BLaER1 treated with 17β-estradiol and CSF1 and Interleukin-3, amounts not matched to agents 10 nM and 100 nM (cell line): ENCODE measurements around the gene DPF3.

Experiments used
- H3K27ac ChIP-seq, 11 experiments: shearing (Covaris generic); formaldehyde crosslinking; 2 replicates each; pipeline ENCODE4 v1.8.1; 2022
- H3K27me3 ChIP-seq, 11 experiments: shearing (Covaris generic); formaldehyde crosslinking; 2 replicates each; pipeline ENCODE4 v1.8.1; 2022
- H3K36me3 ChIP-seq, 11 experiments: shearing (Covaris generic); formaldehyde crosslinking; 2 replicates each; pipeline ENCODE4 v1.8.1; 2022
- H3K4me1 ChIP-seq, 10 experiments: shearing (Covaris generic); formaldehyde crosslinking; 2 replicates each; pipeline ENCODE4 v1.8.1; 2022
- H3K4me2 ChIP-seq, 11 experiments: shearing (Covaris generic); formaldehyde crosslinking; 2 replicates each; pipeline ENCODE4 v1.8.1; 2022
- H3K4me3 ChIP-seq, 10 experiments: shearing (Covaris generic); formaldehyde crosslinking; 2 replicates each; pipeline ENCODE4 v1.8.1; 2022
- H3K9ac ChIP-seq, 11 experiments: shearing (Covaris generic); formaldehyde crosslinking; 2 replicates each; pipeline ENCODE4 v1.8.1; 2022
- H3K9me3 ChIP-seq, 11 experiments: shearing (Covaris generic); formaldehyde crosslinking; replicated peaks in 1 of 11; 2 replicates each; pipeline ENCODE4 v1.8.1; 2022
- H4K20me1 ChIP-seq, 11 experiments: shearing (Covaris generic); formaldehyde crosslinking; 2 replicates each; pipeline ENCODE4 v1.8.1; 2022
- Cebpa-rat ChIP-seq, 11 experiments: shearing (Covaris generic); IDR thresholded peaks; 2 replicates each; pipeline ENCODE4 v1.8.1; 2022

The DPF3 gene

GRCh38 chr14:72657214-72657921, 236.5 kb downstream of the DPF3 start:
- no peak for TF ChIP-seq Cebpa-rat (IDR thresholded peaks at IDR 0.05)

GRCh38 chr14:72653026-72653425, 240.9 kb downstream of the DPF3 start:
- Histone ChIP-seq H3K4me1 (no peaks in the 10 kb centered on the region), H3K36me3 (no peaks in the 10 kb centered on the region), H3K4me3 (no peak overlapping the region), H3K9me3 (no peaks in the 10 kb centered on the region), H3K4me2 (no peak overlapping the region), H3K27me3 (no peaks in the 10 kb centered on the region), H3K27ac (no peak overlapping the region), H3K9ac (no peak overlapping the region), H4K20me1 (no peaks in the 10 kb centered on the region)
- TF ChIP-seq Cebpa-rat (IDR thresholded peaks at IDR 0.05), result no peak

More at GRCh38 chr14:72657214-72657921, 236.5 kb downstream of the DPF3 start:
- Histone ChIP-seq H3K9ac (no peak overlapping the region), H3K4me1 (no peaks in the 10 kb centered on the region), H3K27ac (no peak overlapping the region), H3K27me3 (no peaks in the 10 kb centered on the region), H3K9me3 (no peaks in the 10 kb centered on the region), H3K4me2 (no peak overlapping the region), H4K20me1 (no peaks in the 10 kb centered on the region), H3K36me3 (no peaks in the 10 kb centered on the region), H3K4me3 (no peak overlapping the region)

DNA sequence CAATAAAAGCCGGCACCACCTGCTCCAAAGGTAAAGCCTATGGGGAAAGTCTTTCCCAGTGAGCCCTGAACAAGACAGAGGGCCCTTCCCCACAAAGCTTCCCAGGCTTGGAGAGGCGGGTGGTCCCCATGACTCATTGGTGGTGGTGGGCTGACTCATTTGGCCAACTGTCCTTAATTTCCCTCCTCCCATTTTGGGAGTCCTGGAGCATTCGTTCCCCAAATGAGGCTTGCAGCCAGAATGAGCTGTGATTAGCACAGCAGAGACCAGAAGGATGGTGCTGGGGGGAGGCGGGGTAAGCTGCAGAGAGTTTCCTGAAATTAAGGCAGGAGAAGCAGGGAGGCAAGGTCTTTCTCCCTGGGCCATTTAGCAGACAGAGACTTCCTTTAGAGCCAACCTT, 241.7 kb downstream of the DPF3 start:
- H3K27me3 ChIP-seq, result no peaks in the 10 kb centered on the region
- H4K20me1 ChIP-seq, result no peaks in the 10 kb centered on the region
- H3K27ac ChIP-seq, result no peak overlapping the region
- H3K4me3 ChIP-seq, result no peak overlapping the region
- no peak overlapping the region for H3K4me2 ChIP-seq
- no peak for TF ChIP-seq Cebpa-rat (IDR thresholded peaks at IDR 0.05)
- H3K9ac ChIP-seq, result no peak overlapping the region
- H3K4me1 ChIP-seq, result no peaks in the 10 kb centered on the region
- no peaks in the 10 kb centered on the region for H3K36me3 ChIP-seq
- H3K9me3 ChIP-seq, result no peaks in the 10 kb centered on the region

DNA sequence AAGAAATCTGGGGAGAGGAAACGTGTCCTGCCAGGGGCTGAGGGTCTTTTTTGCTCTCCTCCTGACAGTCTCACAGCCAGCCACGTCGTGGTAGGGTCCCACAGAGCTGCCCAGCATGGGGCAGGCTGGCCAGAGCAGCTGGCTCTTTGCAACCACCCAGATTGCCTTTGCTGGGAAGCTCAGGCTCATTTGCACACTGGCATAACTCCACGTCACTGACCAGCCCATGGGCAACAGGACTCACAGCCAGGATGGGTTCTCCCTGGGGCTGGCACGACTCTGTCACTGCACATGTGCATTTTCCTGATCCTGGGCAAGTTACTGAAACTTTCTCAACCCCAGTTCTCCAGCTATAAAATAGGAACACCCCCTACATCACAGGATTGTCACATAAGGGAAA, 242.2 kb downstream of the DPF3 start:
- Histone ChIP-seq H3K4me1 (no peaks in the 10 kb centered on the region), H4K20me1 (no peaks in the 10 kb centered on the region), H3K4me2 (no peak overlapping the region), H3K9me3 (no peaks in the 10 kb centered on the region), H3K27me3 (no peaks in the 10 kb centered on the region), H3K36me3 (no peaks in the 10 kb centered on the region), H3K27ac (no peak overlapping the region), H3K4me3 (no peak overlapping the region), H3K9ac (no peak overlapping the region)
- TF ChIP-seq Cebpa-rat (IDR thresholded peaks at IDR 0.05), result no peak

DNA sequence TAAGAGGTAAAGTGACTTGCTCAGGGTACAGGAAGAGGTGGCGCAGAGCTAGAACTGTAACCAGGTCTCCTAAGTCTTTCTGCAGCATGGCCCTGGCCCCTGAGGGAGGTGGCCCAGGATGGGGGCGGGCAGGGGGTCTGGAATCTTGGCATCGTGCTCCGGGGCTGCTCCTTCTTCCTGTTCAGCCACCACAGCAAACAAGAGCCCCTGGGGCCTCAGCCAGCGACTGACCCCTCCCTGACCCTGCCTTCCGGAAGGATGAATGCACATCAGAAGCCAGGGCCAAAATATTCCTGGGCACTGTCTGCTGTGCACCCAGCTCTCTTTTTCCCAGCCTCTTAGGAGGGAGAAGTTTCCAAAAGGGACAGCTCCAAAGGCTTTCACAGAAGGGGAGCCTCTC, 242.8 kb downstream of the DPF3 start:
- Histone ChIP-seq H3K36me3 (no peaks in the 10 kb centered on the region), H3K4me1 (no peaks in the 10 kb centered on the region), H3K4me3 (no peak overlapping the region), H3K27ac (no peak overlapping the region), H4K20me1 (no peaks in the 10 kb centered on the region), H3K9me3 (no peaks in the 10 kb centered on the region), H3K4me2 (no peak overlapping the region), H3K9ac (no peak overlapping the region), H3K27me3 (no peaks in the 10 kb centered on the region)
- TF ChIP-seq Cebpa-rat (IDR thresholded peaks at IDR 0.05), result no peak

DNA sequence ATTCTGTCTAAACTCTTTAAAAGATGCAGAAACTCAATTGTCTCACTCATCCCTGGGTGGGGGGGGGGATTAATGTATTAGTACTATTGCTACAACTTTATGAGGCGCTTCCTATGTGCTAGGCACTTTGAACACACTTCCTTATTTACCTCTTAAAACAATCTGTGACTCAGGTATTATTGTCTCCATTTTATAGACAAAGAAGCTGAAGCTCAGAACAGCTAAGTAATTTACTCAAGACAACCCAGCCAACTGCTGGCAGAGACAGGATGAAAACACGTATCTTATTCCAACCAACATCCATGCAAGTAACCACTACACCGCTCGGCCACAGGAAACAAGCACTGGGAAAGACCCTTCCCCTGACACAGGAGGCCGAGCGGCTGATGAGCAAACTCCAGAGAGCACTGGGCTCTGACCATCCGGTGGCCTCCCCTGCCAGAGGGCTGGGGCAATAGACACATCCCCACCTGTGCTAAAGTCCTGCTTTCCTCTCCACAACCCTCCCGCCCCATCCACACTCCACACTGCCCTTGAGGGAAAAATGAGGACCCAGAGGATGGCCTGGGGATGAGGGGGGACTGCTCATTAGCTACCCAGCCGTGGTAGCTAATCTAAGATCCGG, 244.2 kb downstream of the DPF3 start:
- H3K9me3 ChIP-seq, result no peaks in the 10 kb centered on the region
- H4K20me1 ChIP-seq, result no peaks in the 10 kb centered on the region
- no peak overlapping the region for H3K4me3 ChIP-seq
- no peak overlapping the region for H3K9ac ChIP-seq
- no peaks in the 10 kb centered on the region for H3K4me1 ChIP-seq
- no peaks in the 10 kb centered on the region for H3K36me3 ChIP-seq
- TF ChIP-seq Cebpa-rat (IDR thresholded peaks at IDR 0.05), result no peak
- H3K27me3 ChIP-seq, result no peaks in the 10 kb centered on the region
- no peak overlapping the region for H3K27ac ChIP-seq
- no peak overlapping the region for H3K4me2 ChIP-seq

- Histone ChIP-seq H3K9ac (no peak overlapping the region), H3K36me3 (no peaks in the 10 kb centered on the region), H4K20me1 (no peaks in the 10 kb centered on the region), H3K4me2 (no peak overlapping the region), H3K27ac (no peak overlapping the region), H3K4me3 (no peak overlapping the region), H3K4me1 (peaks cover 0 to 8% (median 0%) of the 10 kb centered on the region in 10 experiments; a peak in 3 of 20 replicates), H3K9me3 (no peaks in the 10 kb centered on the region; a peak in 1 of 22 replicates), H3K27me3 (no peaks in the 10 kb centered on the region)
- TF ChIP-seq Cebpa-rat (IDR thresholded peaks at IDR 0.05), result no peak
Observed at GRCh38 chr14:72647782-72648181, 246.1 kb downstream of the DPF3 start.

DNA sequence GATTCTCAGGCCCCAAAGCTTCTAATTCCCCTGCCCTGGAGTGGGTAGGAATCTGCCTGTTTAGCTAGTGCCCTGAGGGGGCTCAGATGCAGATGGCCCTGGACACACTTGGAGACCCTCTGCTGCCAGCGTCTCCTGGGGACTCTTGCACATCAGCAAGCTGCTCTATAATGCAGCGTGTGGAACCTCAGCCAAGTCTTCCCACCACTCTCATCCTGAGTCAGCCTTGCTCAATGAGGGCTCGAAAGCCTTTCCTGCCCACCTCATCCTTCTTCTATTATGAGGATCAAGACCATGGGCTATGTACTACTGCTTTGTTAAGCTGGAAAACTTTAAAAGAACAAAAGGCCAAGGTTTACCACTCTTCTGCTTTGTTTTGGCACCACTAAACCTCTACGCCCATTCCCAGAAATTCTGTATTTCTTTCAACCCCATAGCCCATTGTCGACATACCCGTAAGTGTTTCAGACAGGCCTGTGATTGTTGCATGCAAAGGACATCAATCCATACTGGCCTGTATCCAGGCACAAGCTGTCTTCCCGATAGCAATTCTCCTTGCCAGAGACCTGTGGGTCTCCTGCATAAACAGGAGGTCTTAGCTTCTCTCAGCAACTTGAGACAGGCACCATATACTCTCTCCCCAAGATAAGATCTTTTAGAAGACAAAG, 246.9 kb downstream of the DPF3 start:
- no peak overlapping the region for H3K4me3 ChIP-seq
- no peak for TF ChIP-seq Cebpa-rat (IDR thresholded peaks at IDR 0.05)
- H3K36me3 ChIP-seq, result no peaks in the 10 kb centered on the region
- no peaks in the 10 kb centered on the region for H3K27me3 ChIP-seq
- no peak overlapping the region for H3K27ac ChIP-seq
- no peak overlapping the region for H3K4me2 ChIP-seq
- H4K20me1 ChIP-seq, result no peaks in the 10 kb centered on the region
- H3K9me3 ChIP-seq, result peaks cover 0 to 7% (median 2%) of the 10 kb centered on the region in 11 experiments; a peak in 6 of 22 replicates
- H3K4me1 ChIP-seq, result peaks cover 0 to 8% (median 0%) of the 10 kb centered on the region in 10 experiments; a peak in 3 of 20 replicates
- no peak overlapping the region for H3K9ac ChIP-seq

- Histone ChIP-seq H4K20me1 (no peaks in the 10 kb centered on the region), H3K9ac (no peak overlapping the region), H3K4me2 (no peak overlapping the region), H3K27ac (no peak overlapping the region), H3K36me3 (no peaks in the 10 kb centered on the region), H3K4me3 (no peak overlapping the region), H3K4me1 (peaks cover 0 to 15% (median 0%) of the 10 kb centered on the region in 10 experiments; a peak in 4 of 20 replicates), H3K27me3 (no peaks in the 10 kb centered on the region), H3K9me3 (peaks cover 0 to 16% (median 5%) of the 10 kb centered on the region in 11 experiments; a peak in 6 of 22 replicates)
- no peak for TF ChIP-seq Cebpa-rat (IDR thresholded peaks at IDR 0.05)
Observed at GRCh38 chr14:72645706-72646105, 248.2 kb downstream of the DPF3 start.
